ENCODE results near the gene TNFRSF9.

TNFRSF9 gene

DNA sequence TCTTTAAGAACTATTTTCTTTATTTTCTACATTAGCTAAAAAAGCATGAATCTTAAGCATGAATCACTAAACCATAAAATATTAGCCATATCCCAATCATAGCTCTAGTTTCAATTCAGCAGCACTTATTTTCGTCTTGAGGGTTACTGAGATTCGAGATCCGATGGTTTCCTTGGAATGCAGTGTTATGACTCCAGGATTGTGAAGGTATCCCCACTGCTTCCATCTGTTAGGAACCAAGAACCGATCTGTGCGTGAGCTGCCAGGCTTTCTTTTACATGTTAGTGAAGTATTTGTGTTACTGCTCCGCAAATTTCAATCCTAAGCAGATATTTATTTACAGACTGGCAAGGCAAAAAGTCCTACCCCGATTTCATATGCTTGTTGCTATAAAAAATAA, 18.8 kb downstream of the TNFRSF9 start:
- in situ Hi-C loops (cut with MboI; ENCODE audit: low sequenced_read_pairs), result loop anchor here (25.0 kb wide), 1 partner anchor 259 kb away; no protein-coding TSS in a partner anchor

DNA sequence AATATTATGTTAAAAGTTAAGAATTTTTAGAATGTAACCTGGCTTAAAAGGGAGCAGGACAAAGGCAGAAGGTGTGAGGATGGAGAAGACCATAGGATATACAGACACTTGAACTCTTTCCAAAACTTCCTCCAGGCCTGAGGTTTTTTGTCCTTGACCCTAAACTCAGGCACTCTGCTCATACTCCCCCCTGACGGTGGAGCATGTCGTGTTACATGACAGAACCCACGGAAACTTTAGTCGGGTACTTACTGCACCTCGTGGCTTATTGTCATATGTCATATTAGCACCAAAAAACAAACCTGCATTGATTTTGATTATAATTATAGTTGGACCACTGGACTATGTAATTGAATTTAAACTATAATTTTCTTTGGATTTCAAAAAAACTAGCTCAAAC, 20.8 kb downstream of the TNFRSF9 start:
- in situ Hi-C loops (cut with MboI; ENCODE audit: low sequenced_read_pairs), result loop anchor here (25.0 kb wide), 1 partner anchor 258 kb away; no protein-coding TSS in a partner anchor

DNA sequence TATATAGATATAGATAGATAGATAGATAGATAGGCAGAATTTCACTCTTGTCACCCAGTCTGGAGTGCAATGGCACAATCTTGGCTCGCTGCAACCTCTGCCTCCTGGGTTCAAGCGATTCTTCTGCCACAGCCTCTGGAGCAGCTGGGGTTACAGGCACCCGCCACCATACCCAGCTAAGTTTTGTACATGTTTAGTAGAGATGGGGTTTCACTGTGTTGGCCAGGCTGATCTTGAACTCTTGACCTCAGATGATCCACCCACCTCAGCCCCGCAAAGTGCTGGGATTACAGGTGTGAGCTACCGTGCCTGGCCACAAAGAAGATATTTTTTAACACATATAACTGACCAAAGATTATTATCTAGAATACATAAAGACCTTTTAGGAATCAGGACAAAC, 22.7 kb downstream of the TNFRSF9 start:
- in situ Hi-C loops (cut with MboI; ENCODE audit: low sequenced_read_pairs), result loop anchor here (25.0 kb wide), 1 partner anchor 256 kb away; no protein-coding TSS in a partner anchor

DNA sequence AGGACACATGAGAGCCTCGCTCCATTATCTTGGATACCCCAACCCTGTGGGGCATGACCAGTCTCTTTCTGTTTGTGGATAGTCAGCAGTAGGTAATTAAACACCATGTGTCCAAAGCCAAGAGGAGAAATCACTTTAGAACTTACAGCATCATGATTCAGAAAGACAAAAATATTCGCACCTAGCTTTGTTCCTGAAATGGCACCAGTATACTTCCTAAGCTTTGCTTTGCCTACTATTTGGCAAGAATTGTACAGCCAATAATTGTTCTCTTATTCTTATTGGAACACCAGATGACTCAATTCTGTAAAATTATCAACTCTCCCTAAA, 24.2 kb downstream of the TNFRSF9 start:
- in situ Hi-C loops (cut with MboI; ENCODE audit: low sequenced_read_pairs), result loop anchor here (25.0 kb wide), 1 partner anchor 254 kb away; no protein-coding TSS in a partner anchor

- in situ Hi-C loops (cut with MboI; ENCODE audit: low sequenced_read_pairs), result loop anchor here (25.0 kb wide), 1 partner anchor 254 kb away; no protein-coding TSS in a partner anchor
Measured at GRCh38 chr1:7915826-7916500, 24.7 kb downstream of the TNFRSF9 start.

GRCh38 chr1:7912743-7913557, 27.7 kb downstream of the TNFRSF9 start:
- in situ Hi-C loops (cut with MboI; ENCODE audit: low sequenced_read_pairs), result loop anchor here (25.0 kb wide), 1 partner anchor 251 kb away; no protein-coding TSS in a partner anchor

GRCh38 chr1:7912145-7912544, 28.5 kb downstream of the TNFRSF9 start:
- in situ Hi-C loops (cut with MboI; ENCODE audit: low sequenced_read_pairs), result loop anchor here (25.0 kb wide), 1 partner anchor 250 kb away; no protein-coding TSS in a partner anchor

- in situ Hi-C loops (cut with MboI; ENCODE audit: low sequenced_read_pairs), result loop anchor here (25.0 kb wide), 1 partner anchor 243 kb away; no protein-coding TSS in a partner anchor
Measured at GRCh38 chr1:7905262-7905661, 35.4 kb downstream of the TNFRSF9 start.

- in situ Hi-C loops (cut with MboI; ENCODE audit: low sequenced_read_pairs), result loop anchor here (25.0 kb wide), 1 partner anchor 240 kb away; no protein-coding TSS in a partner anchor
Measured at GRCh38 chr1:7902478-7903085, 38.1 kb downstream of the TNFRSF9 start.

DNA sequence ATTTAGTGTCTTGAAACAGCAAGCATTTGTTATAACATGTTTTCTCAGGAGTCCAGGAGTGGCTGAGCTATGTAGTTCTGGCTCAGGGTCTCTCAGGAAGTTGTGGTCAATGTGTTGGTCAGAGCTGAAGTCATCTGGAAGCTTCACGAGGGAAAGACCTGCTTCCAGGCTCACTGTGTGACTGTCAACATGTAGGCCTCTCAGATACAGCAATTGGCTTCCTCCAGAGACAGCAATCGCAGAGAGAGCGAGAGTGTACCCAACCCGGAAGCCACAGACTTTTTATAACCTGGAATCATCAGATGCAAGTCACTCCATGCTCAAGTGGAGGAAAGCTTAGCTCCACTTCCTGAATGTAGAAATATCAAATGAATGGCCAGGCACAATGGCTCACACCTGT, 40.9 kb downstream of the TNFRSF9 start:
- in situ Hi-C loops (cut with MboI; ENCODE audit: low sequenced_read_pairs), result loop anchor here (25.0 kb wide), 1 partner anchor 237 kb away; no protein-coding TSS in a partner anchor

- in situ Hi-C loops (cut with MboI; ENCODE audit: low sequenced_read_pairs), result no loop called here
Measured at GRCh38 chr1:7898962-7899361, 41.7 kb downstream of the TNFRSF9 start.

- in situ Hi-C loops (cut with MboI; ENCODE audit: low sequenced_read_pairs), result no loop called here
Measured at GRCh38 chr1:7896994-7897393, 43.6 kb downstream of the TNFRSF9 start.

- in situ Hi-C loops (cut with MboI; ENCODE audit: low sequenced_read_pairs), result no loop called here
Measured at GRCh38 chr1:7893529-7894180, 47.0 kb downstream of the TNFRSF9 start.

- in situ Hi-C loops (cut with MboI; ENCODE audit: low sequenced_read_pairs), result no loop called here
Measured at GRCh38 chr1:7891804-7892203, 48.8 kb downstream of the TNFRSF9 start.

DNA sequence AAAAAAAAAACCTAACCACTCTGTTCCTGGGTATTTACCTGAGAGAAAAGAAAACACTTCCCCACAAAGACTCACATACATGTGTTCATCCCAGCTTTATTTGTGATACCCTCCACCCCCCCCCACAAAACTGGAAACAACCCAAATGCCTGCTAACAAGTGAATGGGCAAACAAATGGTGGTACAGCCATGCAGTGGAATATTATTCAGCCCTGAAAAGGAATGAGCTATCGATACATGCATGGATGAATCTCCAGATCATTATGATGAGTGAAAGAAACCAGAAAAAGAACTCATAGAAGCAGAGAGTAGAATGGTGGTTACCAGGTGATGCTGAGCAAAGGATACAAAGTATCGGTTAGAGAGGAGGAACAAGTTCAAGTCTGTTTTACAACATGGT, 49.8 kb downstream of the TNFRSF9 start:
- in situ Hi-C loops (cut with MboI; ENCODE audit: low sequenced_read_pairs), result no loop called here

DNA sequence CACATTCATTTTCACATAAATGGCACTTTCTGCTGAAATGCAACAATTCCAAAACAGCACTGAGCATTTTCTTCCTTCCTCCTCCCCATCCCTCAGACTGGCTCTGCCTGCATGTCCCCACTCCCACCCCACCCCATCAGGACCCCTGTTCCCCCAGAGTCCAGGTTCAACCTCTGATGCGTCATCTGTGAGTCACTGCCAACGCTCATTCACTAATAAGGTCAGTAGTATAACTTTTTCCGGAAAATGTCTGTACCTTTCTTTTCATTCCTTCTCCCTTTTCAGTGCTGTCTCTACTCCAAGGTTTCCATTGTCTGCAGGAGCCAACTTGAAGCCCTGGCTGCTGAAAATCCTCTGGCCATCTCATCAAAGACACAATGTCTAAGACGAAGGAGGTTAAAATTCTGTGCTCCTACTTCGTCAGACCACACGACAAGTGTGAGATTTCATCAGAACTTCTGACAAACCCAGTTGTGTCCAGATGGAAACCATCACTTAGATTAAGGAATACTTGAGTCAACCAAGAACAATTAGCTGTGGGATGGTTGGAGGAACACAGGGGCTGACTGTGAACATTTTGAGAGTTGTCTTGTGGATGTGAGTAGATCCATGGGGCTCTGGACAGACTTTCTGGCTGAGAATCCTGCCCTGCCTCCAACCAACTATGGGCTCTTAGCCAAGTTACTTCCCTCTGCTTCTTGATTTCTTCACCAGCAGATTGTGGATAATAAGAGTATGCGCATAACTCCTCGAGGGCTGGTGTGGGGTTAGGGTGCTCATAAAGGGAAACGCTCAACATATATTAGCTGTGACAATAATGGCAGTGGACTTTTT, 52.2 kb downstream of the TNFRSF9 start:
- in situ Hi-C loops (cut with MboI; ENCODE audit: low sequenced_read_pairs), result no loop called here

DNA sequence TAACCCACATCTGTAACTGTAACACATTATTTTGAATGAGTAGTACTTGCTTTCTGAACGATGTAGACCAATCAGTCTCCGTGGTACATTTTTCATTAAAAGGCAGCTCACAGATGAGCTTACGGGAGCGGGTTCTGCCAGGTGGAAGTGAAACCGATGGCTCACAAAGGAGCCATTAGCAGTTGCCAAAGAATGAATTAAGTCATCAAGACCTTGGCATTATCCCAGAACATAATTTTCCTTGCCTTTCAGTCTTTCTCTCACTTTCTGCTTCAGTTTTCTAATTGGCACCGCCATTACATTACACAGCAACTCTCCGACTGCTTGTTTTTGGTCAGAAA, 54.3 kb downstream of the TNFRSF9 start:
- in situ Hi-C loops (cut with MboI; ENCODE audit: low sequenced_read_pairs), result no loop called here

DNA sequence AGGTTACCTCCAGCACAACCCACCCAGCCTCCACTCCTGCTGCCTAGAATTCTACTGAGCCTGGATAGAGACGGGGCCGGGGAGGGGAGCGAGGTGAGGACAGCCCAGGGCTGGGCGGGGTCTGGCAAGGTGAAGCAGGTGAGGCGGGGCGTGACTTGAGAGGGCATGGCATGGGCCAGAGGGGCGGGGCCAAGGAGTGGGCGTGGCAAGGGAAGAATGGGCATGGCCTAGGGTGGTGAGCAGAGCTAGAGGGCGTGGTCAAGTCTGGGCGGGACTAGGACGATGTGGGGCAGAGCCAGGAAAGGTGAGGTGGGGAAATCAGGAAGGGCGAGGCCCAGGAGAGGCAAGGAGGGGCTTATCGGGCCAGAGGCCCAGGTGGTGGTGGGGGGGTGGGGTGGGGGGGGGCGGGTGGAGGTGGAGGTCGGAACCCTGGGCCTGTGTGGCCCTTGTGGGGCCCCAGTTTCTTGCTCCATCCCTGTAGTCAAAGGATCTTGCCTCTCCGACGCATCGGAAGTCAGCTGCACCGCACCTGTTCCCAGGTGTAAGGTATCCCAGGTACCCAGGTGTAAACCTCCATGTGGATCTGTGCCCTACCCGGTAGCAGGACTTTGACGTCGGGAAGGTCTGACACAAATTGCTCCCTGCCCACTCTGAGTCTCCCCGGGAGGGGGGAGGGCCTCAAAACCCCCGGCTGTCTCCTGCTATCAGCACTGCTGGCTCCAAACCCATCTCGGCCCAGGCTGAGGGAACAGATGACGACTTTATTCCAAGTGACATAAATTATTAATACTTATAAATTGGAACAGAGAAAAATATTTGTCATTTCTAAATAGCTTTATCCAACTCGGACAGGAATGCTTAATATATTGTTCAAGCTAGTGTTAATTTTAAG, 54.9 kb downstream of the TNFRSF9 start:
- in situ Hi-C loops (cut with MboI; ENCODE audit: low sequenced_read_pairs), result no loop called here

- in situ Hi-C loops (cut with MboI; ENCODE audit: low sequenced_read_pairs), result no loop called here
Measured at GRCh38 chr1:7884757-7885156, 55.9 kb downstream of the TNFRSF9 start.
